GM23338 (cell line): Measurements from ENCODE around the gene PDGFRB. TPM values are rescaled to one million over a fixed set of nuclear protein-coding genes. Genes with fewer than 3 reads are reported as not detected.

ENCODE experiments used
- ATAC-seq: fragments of 200-7000 bp; cut with Tn5 transposase; 3 replicates; pipeline ENCODE4 v1.9.1; 2020
- DNase-seq: peaks from one replicate; pipeline ENCODE4 v3.0.0-alpha.2; 2015; ENCODE audit warnings: low spot score
- H2AFZ ChIP-seq: fragments of 200-600 bp; sonication (generic); 2 replicates; pipeline ENCODE4 v1.8.0; 2016; ENCODE audit warnings: antibody characterized with exemption, mild to moderate bottlenecking, moderate library complexity
- H3F3A ChIP-seq: fragments of 200-600 bp; sonication (generic); replicated peaks from 2 replicates; pipeline ENCODE4 v1.8.0; 2017; ENCODE audit warnings: antibody characterized with exemption, mixed run types, low read depth
- H3K27ac ChIP-seq: fragments of 200-600 bp; sonication (generic); 2 replicates; pipeline ENCODE4 v1.6.1; 2016; ENCODE audit warnings: low read depth
- H3K27me3 ChIP-seq: fragments of 200-600 bp; sonication (generic); 2 replicates; pipeline ENCODE4 v1.8.0; 2016; ENCODE audit warnings: mild to moderate bottlenecking, mixed run types, moderate library complexity; ENCODE audit not compliant: insufficient read depth
- H3K36me3 ChIP-seq: fragments of 200-600 bp; sonication (generic); 2 replicates; pipeline ENCODE4 v1.8.0; 2016; ENCODE audit warnings: mild to moderate bottlenecking; ENCODE audit not compliant: insufficient read depth
- H3K4me1 ChIP-seq: fragments of 200-600 bp; sonication (generic); 2 replicates; pipeline ENCODE4 v1.8.0; 2016; ENCODE audit warnings: mild to moderate bottlenecking, moderate library complexity; ENCODE audit not compliant: insufficient read depth
- H3K4me2 ChIP-seq: fragments of 200-600 bp; sonication (generic); 2 replicates; pipeline ENCODE4 v1.7.1; 2017; ENCODE audit warnings: mixed run types
- H3K4me3 ChIP-seq: fragments of 200-600 bp; sonication (generic); 2 replicates; pipeline ENCODE4 v1.6.1; 2016; ENCODE audit warnings: mixed run types
- H3K79me2 ChIP-seq: fragments of 200-600 bp; sonication (generic); replicated peaks from 2 replicates; pipeline ENCODE4 v1.8.0; 2017; ENCODE audit warnings: mild to moderate bottlenecking; ENCODE audit not compliant: insufficient read depth
- H3K9me2 ChIP-seq: fragments of 200-600 bp; sonication (generic); 2 replicates; pipeline ENCODE4 v1.8.0; 2017; ENCODE audit not compliant: insufficient read depth
- H4K20me1 ChIP-seq: fragments of 200-600 bp; sonication (generic); replicated peaks from 2 replicates; pipeline ENCODE4 v1.8.0; 2017; ENCODE audit warnings: mild to moderate bottlenecking; ENCODE audit not compliant: insufficient read depth
- H3K27ac Mint-ChIP-seq: 2 replicates; pipeline ENCODE4 v1.8.0; 2020; ENCODE audit warnings: inconsistent platforms, mild to moderate bottlenecking, moderate library complexity, mixed read lengths
- H3K27me3 Mint-ChIP-seq: 3 replicates; pipeline ENCODE4 v1.8.0; 2022; ENCODE audit warnings: low read depth, mild to moderate bottlenecking, moderate library complexity, mixed read lengths, inconsistent platforms; ENCODE audit not compliant: insufficient read depth, poor library complexity
- H3K36me3 Mint-ChIP-seq: 3 replicates; pipeline ENCODE4 v1.8.0; 2021; ENCODE audit warnings: low read depth, mild to moderate bottlenecking, inconsistent platforms, moderate library complexity, mixed read lengths
- H3K4me1 Mint-ChIP-seq: 3 replicates; pipeline ENCODE4 v1.8.0; 2020; ENCODE audit warnings: mild to moderate bottlenecking, inconsistent platforms, mixed read lengths
- H3K4me3 Mint-ChIP-seq: 3 replicates; pipeline ENCODE4 v1.8.0; 2021; ENCODE audit warnings: moderate library complexity, mild to moderate bottlenecking, inconsistent platforms, mixed read lengths
- H3K9me3 Mint-ChIP-seq: 3 replicates; pipeline ENCODE4 v1.8.0; 2020; ENCODE audit warnings: moderate library complexity, mild to moderate bottlenecking, inconsistent platforms, mixed read lengths
- CREB1 ChIP-seq: fragments of 250-450 bp; sonication (Bioruptor Pico); IDR thresholded peaks from 2 replicates; pipeline ENCODE4 v1.5.0; 2020; ENCODE audit warnings: low read depth, mild to moderate bottlenecking, moderate library complexity
- CTCF ChIP-seq, 2 experiments: fragments of 200-600 bp in 1 of 2; sonication (generic) in 1 of 2; conservative IDR thresholded peaks; 2 replicates each; pipeline versions ENCODE4 v1.5.1 to v1.6.1; 2016 to 2017; ENCODE audit warnings: antibody characterized with exemption in 2 of 2, low read depth in 2 of 2, mild to moderate bottlenecking in 2 of 2, moderate library complexity in 1 of 2
- ETS1 ChIP-seq: IDR thresholded peaks from 2 replicates; pipeline ENCODE4 v1.6.1; 2016; ENCODE audit warnings: antibody characterized with exemption
- EZH2 ChIP-seq: fragments of 200-600 bp; sonication (generic); IDR thresholded peaks from one replicate; pipeline ENCODE4 v1.8.0; 2017; ENCODE audit warnings: antibody characterized with exemption, mild to moderate bottlenecking, low read depth; ENCODE audit not compliant: unreplicated experiment
- EZH2phosphoT487 ChIP-seq: fragments of 200-600 bp; sonication (generic); IDR thresholded peaks from one replicate; pipeline ENCODE4 v1.8.1; 2018; ENCODE audit warnings: antibody characterized with exemption; ENCODE audit not compliant: unreplicated experiment
- JUNB ChIP-seq: IDR thresholded peaks from one replicate; pipeline ENCODE4 v1.6.1; 2016; ENCODE audit warnings: antibody characterized with exemption; ENCODE audit not compliant: unreplicated experiment
- NANOG ChIP-seq: IDR thresholded peaks from 2 replicates; pipeline ENCODE4 v1.6.1; 2016; ENCODE audit warnings: antibody characterized with exemption, borderline replicate concordance
- POLR2AphosphoS5 ChIP-seq: IDR thresholded peaks from 2 replicates; pipeline ENCODE4 v1.6.1; 2016; ENCODE audit warnings: antibody characterized with exemption, low read depth
- REST ChIP-seq: IDR thresholded peaks from one replicate; pipeline ENCODE4 v1.6.1; 2018; ENCODE audit warnings: antibody characterized with exemption; ENCODE audit not compliant: unreplicated experiment
- STAT1 ChIP-seq: IDR thresholded peaks from one replicate; pipeline ENCODE4 v1.6.1; 2016; ENCODE audit warnings: antibody characterized with exemption; ENCODE audit not compliant: unreplicated experiment
- ZNF114 ChIP-seq: fragments of 250-450 bp; sonication (Bioruptor Pico); IDR thresholded peaks from 2 replicates; pipeline ENCODE4 v1.5.0; 2020; ENCODE audit warnings: mild to moderate bottlenecking, moderate library complexity
- ZNF331 ChIP-seq: fragments of 250-450 bp; sonication (Bioruptor Pico); IDR thresholded peaks from 2 replicates; pipeline ENCODE4 v1.5.0; 2020; ENCODE audit warnings: low read depth, mild to moderate bottlenecking, moderate library complexity
- ZNF462 ChIP-seq: fragments of 250-450 bp; sonication (Bioruptor Pico); IDR thresholded peaks from 2 replicates; pipeline ENCODE4 v1.5.0; 2020; ENCODE audit warnings: mild to moderate bottlenecking, moderate library complexity
- polyA plus RNA-seq: library from polyadenylated mRNA; unstranded; fragments of >200 nt; fragmentation: Nextera tagmentation; extraction: Ambion mirVana; gene quantifications from 2 replicates; pipeline ENCODE4 v1.2.1, GENCODE V29; 2016
- total RNA-seq: library from RNA; depleted of rRNA; stranded (reverse); fragments of >200 nt; shearing (Covaris generic); gene quantifications from 2 replicates; pipeline ENCODE4 v1.2.3, GENCODE V29; 2014

Gene PDGFRB
- total and polyA plus RNA-seq, 2 experiments from 2014 or later, result 4.5 to 11.3 TPM

GRCh38 chr5:150186137-150186536 lies 30.5 kb upstream of the PDGFRB start:
- peaks cover 30% of the 10 kb centered on the region for H3K4me1 Mint-ChIP-seq
- H3K27me3 ChIP-seq, result peaks cover 50% of the 10 kb centered on the region

More at GRCh38 chr5:150186137-150186536, 30.5 kb upstream of the PDGFRB start:
- H4K20me1 ChIP-seq, result no peaks in the 10 kb centered on the region
- no peaks in the 10 kb centered on the region for H3F3A ChIP-seq
- H3K4me2 ChIP-seq, result peak overlapping the region; percentile 38; the same call in 1 of the 2 replicates
- H3K36me3 ChIP-seq, result no peaks in the 10 kb centered on the region
- no peaks in the 10 kb centered on the region for H3K9me2 ChIP-seq
- H3K4me3 ChIP-seq, result no peak overlapping the region
- ATAC-seq (peak; percentile 14), DNase-seq (peak; percentile 40)
- H3K79me2 ChIP-seq, result no peaks in the 10 kb centered on the region
- TF ChIP-seq NANOG, result no peak
- TF ChIP-seq JUNB, result no peak
- no peak for TF ChIP-seq REST
- TF ChIP-seq CTCF (conservative IDR thresholded peaks at IDR 0.05; ENCODE audit: low read depth in 2 of 2), result no peak
- TF ChIP-seq CREB1 (CRISPR knock-in tag), result no peak
- TF ChIP-seq ZNF114 (CRISPR knock-in tag), result no peak
- no peak for TF ChIP-seq STAT1
- no peak for TF ChIP-seq EZH2
- no peak for TF ChIP-seq EZH2phosphoT487
- TF ChIP-seq POLR2AphosphoS5, result no peak
- TF ChIP-seq ETS1, result no peak
- no peak for TF ChIP-seq ZNF331 (CRISPR knock-in tag)
- no peak for TF ChIP-seq ZNF462 (CRISPR knock-in tag)
- no peaks in the 10 kb centered on the region for H3K9me3 Mint-ChIP-seq
- no peaks in the 10 kb centered on the region for H3K36me3 Mint-ChIP-seq
- H3K27ac ChIP-seq, result no peak overlapping the region
- H3K27me3 Mint-ChIP-seq, result peaks cover 64% of the 10 kb centered on the region
- H3K4me3 Mint-ChIP-seq, result no peak overlapping the region; the same call in 2 of the 3 replicates
- H3K4me1 ChIP-seq, result peaks cover 6% of the 10 kb centered on the region
- H3K27ac Mint-ChIP-seq, result no peak overlapping the region
- no peak overlapping the region for H2AFZ ChIP-seq
